Islet precursor cell (in vitro differentiated cells): ENCODE measurements around the gene BATF3.
"Not testable (repeated sequence)": the region's sequence is repeated elsewhere in the genome, so short reads cannot be mapped to it uniquely, and the experiment has no call there.

Source experiments
- DNase-seq: peaks from one replicate; pipeline ENCODE4 v3.0.0-alpha.2; 2018

BATF3 gene

DNA sequence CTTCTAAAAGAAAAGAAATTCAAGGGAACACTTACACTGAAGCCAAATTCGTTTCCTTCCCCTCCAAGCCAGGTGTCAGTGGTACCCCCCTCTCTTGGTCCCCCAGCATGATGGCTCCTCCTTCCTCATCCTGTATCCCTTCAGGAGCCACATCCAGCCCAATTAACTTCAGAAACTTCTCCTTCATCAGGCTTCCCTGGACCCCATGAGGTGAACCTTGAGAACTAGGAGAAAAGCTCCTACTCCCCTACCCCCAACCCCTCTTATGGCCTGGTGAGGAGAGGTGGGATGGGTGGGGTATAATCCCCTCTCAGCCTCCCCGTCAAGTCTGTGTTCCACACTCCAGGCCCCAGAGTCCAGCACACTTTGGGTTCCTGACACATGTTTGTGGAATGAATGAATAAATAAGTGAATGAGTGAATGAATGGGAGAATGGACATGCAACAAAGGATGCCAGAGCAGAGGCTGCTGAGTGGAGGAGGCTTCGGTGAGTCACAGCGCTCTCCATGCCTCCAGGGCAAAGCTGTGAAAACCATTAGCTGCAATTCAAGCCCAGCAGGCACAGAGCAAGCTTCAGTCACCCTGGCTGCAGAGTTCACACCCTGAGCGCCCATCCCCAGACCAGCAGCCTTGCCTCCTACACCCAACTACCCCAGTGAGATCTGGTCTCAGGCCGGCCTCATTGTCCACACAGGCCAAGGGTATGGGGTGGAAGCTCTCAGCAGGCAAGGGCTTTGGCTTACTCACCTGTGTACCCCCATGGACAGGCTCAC lies 43.8 kb downstream of the BATF3 start:
- DNase-seq: peak; percentile 94

DNA sequence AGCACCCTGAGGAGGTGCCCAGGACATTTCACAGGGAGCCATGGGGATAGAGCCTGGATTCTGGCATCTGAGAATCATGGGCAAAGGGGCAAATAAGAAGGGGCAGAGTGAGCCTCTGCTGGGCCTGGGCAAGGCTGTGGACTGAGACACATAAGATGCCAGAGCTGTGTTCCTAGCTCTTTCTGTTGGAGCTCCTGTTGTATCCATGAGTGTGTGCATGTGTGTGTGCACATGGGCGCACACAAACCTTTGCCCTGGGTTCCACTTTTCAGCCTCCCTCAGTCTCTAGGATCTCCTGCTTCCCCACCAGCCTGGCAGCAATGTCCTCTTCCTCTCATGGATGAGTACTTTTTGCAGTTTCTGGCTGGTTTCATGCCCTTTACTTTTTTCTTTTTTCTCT lies 47.0 kb downstream of the BATF3 start:
- no peak for DNase-seq

DNA sequence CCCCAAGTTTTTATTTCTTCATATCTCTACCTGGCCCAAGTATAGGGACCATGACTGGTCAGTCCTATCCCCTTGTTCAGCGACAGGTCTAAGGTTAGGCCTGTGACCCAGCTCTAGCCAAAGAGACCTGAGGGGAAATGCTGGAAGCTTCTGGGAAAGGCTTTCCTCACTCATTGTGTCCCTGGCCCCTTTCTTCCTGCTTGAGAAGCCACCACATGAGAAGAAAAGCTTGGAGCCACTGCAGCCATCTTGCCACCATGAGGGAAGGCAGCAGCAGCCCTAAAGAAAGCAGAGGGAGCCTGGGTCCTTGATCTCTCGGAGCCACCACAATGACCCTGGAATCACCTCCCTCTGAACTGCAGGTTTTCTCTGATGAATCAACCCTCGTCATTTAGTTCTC lies 47.7 kb downstream of the BATF3 start:
- DNase-seq: no peak

DNA sequence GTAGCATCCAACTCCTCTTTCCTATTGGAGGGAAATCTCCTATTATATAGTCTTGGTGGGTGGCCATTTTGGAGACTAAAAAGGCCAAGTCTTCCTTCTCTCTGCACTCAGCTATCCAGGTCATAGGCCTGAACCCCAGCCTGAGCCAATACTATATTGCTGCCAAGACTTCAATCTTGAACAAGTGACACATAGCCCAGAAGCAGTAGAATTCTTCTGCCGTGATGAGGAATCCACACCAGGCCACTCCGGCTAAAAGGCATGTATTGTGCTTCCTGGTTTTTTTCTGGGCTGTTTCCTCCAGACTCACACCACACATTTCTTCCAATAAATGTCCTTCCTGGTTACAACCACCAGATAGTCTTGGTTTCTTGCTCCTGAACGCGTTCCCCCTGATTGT lies 48.1 kb downstream of the BATF3 start:
- DNase-seq: no peak

DNA sequence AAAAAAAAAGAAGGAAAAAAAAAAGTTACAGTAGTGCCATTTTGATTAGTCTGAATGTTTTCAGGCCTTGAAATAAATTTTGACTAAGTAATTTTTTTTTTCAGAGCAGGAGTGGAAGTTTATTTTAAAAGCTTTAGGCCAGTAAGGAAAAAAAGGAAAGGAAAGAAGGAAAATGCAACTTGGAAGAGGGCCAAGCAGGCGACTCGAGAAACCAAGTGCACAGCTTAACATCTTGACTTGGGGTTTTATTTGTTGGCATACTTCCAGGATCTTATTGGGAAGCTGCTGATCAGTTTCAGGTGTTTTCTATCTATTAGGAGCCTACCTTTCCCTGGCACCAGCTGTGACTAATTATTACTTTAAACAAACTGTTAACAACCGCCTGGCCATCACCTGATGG lies 49.4 kb downstream of the BATF3 start:
- DNase-seq: no peak

DNA sequence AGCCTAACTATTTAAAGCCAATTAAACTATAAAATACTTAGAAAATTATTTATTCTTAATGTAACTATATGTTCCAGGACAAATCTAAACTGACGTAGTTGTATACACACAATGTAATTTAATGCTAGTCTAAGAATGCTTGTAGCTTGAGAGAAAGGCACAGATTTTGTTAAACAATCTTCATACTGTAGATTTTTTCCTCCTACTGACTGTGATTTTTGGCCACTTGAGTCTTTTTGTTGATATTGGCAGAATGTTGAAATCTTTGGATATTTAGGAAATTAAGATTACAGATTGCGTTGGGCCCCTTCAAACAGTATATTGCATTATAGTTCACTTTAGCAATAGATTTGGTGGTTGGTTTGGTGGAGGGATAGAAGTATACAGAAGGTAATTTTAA lies 50.6 kb downstream of the BATF3 start:
- DNase-seq: no peak

DNA sequence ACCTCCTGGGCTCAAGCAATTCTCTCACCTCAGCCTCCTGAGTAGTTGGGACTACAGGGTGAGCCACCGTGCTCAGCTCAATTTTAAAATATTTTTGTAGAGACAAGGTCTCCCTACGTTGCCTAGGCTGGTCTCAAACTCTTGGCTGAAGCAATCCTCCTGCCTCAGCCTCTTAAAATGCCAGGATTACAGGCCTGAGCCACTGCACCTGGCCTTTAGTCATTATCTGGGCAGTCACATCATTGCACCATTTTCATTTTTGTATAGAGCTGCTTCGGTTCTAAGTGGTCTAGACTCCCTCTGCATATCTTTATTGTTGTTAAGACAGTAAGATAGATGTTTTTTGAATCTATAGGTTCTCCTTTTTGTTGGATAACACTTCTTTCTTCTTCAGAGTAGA lies 51.2 kb downstream of the BATF3 start:
- no peak for DNase-seq

DNA sequence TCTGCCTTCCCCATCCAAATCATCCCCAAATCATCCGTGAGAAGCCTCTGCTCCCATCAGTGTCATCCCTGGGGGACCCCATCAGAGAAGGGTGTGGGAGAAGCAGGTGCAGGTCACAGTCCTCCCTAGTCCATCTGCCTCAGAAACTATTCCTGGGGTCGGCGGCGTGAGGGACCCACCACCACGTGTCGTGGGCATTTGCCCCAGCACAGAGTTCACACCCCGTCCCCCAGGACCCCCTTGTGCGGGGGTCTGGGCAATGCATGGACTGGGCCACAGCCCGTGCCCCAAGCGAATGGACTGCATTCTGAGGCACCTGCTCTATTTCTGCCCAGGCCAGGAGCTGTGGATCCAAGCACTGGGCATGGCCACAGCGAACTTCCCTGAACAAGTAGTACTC lies 52.6 kb downstream of the BATF3 start:
- peak; percentile 33 for DNase-seq

DNA sequence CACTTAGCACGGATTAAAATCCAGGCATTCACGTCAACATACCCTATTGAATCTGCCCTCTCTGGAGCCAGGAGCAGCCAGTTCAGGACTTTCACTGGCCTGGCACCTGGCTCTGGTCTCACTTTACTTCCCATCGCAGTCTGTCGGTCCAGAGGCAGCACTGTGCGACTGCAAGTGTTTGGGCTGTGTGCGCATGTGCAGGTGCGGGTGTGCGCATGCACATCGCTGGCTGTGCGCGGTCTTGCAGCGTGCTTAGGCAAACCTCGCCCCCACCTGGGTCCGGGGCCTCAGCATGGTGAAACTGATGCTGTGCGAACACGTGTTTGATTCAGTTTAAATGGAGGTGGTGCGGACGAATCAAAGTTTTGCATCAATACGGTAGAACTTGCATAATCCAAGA lies 53.1 kb downstream of the BATF3 start:
- DNase-seq: peak; percentile 32

DNA sequence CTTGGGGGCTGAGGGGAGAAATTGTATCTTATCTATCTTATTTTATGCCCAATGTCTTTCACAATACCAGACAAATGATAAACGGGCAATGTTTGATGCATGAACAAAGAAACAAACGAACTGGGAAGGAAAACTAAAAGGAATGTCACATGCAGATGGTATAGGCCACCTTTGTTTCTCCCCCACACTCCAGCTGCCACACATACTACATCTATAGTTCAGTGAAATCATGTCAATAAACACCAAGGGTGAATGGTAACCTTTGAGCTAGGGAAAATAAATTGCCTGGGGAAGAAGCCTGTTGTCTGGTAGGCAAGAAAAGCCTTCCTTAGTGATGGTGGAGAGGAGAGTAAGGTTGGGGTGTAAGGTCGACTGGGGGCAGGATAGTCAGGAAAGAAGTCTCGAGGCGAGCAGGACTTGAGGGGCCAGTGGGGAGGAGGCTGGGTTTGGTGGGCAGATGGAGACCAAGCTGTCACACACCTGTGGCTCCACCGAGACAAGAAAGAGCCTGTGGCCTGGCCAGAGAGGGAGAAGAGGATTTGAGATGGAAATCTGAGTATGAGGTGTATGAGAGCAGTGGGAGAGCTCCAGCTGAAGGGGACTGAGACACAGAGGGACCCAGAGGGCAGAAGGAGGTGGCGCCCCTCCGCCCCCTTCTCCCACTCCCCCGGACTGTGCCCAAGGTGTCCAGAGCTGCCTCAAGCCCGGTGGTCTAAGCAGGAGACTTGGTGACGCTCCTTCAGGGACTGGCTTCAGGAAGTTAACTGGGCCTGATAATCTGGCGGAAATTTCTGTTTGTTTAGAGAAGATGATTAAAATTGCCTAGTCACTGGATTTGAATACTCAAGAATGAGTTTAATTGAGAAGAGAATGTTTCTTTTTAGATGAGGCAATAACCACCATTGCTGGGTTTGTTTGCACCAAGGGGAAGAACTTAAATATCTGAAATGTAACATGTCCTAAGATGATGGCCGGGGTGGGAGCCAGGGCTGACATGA lies 53.8 kb downstream of the BATF3 start:
- DNase-seq: peak; percentile 38

DNA sequence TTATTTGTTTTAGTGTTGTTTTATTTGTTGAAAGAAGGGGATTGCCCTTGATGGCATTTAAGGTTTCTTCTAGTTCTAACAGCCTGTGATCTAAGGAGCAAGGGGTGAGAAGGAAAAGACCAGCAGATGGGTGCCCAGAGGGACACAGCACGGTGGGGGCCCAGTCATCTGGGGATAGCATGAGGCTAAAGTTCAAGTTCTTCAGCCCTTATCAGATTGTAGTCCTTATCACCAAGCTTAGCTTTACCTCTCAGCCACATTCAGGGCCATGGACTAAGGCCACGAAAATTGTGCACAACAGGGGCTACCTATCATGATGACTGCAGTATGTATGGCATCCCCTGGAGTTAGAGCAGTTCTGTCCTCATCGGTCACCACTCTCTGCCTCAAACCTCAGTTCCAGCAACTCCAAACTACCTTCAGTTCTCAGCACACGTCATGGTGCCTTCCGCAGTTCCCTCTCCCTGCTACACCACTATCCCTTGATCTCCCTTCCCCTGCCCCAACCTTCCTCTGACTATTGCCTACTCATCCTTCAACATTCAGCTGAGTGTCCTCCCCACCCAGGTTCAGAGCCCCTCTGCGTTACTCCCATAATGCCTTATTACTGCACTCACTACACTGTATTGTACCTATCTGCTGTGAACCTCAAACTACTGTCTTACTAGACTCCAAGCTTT lies 54.6 kb downstream of the BATF3 start:
- peak; percentile 36 for DNase-seq

DNA sequence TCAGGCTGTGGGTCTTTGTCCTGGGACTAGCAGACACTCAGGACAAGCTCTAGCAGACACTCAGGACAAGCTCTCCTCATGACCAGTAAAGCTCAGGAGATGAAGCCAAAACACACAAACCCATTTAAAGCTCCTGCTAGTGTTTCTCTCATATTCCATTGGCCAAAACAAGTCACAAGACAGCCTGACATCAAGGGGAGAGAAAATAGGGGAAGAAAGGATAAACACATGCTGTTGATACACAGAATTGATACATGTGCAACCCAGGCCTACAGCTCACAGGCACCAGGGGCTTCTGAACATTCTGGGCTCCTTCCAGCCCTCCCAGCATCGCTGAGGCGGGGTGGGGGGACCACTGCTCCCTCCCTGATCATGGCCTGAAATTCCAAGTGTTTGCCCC lies 55.8 kb downstream of the BATF3 start:
- DNase-seq: peak; percentile 26

DNA sequence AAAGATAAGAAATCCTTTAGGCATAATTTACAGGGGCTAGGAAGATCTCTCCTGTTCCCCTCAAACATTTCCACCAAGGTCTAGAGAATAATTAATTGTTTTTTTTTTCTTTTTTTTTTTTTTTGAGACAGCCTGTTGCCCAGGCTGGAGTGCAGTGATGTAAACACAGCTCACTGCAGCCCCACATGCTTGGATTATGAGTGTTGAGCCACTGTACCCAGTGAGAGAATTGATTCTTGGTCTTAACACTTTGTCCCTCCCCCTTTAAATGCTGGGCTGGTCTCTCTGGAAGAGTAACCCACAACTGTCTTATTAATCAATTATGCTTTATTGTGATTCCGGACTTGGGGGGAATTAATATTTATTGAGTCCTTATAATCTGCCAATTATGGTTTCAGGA lies 57.7 kb downstream of the BATF3 start:
- peak; percentile 7 for DNase-seq

DNA sequence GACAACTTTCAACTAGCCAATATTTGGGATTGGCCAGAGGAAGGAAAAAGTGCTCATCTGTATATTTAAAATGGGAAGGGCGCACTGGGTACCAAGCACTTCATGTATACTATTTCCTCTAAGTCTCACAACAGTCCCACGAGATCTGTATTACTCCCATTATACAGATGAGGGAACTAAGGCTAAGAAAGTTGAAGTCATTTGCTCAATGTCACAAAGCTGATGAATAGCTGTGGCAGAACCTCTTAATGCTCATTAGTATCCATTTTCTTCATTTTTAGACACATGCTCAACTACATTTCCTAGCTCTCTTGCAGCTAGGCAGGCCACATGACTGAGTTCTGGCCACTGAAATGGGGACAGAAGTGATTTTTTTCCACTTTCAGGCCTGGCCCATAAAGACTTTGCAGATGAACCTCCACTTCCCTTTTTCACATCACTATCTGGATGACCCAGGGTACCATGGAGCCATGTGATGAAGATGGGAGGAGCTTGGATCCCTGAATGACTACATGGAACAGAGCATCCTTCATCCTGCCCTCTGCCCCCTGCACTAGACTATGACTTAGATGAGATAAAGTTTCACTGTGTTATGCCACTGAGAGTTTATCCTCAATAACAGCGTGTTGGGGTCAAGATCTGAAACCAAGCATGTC lies 59.3 kb downstream of the BATF3 start:
- DNase-seq: peak; percentile 13

DNA sequence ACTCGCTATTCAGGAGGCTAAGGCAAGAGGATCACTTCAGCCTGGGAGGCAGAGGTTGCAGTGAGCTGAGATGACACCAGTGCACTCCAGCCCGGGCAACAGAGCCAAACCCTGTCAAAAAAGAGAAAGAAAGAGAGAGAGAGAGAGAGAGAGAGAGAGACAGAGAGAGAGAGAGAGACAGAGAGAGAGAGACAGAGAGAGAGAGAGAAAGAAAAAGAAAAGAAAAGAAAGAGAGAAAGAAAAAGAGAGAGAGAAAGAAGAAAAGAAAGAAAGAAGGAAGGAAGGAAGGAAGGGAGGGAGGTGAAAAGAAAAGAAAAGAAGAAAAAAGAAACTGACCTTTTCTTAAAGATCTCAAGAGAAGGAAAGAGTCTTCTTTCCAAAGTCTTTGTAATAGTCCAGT lies 60.1 kb downstream of the BATF3 start:
- not testable (repeated sequence) for DNase-seq

DNA sequence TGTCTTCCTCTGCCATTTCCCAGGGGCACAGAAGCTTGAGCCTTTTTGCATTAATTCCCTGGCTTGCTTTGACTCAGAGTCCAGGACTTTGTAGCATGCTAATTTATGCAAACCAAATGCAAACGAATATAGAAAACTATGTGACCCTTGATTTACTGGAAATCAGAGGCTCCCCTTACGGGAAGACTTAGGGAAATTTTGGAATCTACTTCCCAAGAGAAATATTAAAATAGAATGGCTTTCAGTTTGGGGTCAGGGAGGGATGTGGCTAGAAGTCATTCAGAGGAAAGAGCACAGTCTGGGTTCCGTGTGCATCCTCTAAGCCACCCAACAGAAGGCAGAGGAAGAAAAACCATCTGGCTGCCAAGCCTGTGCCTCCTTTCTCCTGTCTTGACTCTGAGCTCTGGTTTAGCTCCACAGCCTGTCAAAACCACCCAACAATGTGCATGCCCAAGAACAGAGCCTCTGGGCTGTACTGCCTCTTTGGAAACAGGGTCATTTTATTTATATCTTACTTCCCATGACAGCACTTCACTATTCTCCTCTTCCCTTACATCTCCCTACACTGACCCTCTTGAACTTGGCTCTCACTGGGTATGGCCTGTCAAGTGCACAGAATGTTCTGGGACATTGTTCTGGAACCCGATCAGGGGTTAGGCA lies 61.0 kb downstream of the BATF3 start:
- DNase-seq: peak; percentile 48

DNA sequence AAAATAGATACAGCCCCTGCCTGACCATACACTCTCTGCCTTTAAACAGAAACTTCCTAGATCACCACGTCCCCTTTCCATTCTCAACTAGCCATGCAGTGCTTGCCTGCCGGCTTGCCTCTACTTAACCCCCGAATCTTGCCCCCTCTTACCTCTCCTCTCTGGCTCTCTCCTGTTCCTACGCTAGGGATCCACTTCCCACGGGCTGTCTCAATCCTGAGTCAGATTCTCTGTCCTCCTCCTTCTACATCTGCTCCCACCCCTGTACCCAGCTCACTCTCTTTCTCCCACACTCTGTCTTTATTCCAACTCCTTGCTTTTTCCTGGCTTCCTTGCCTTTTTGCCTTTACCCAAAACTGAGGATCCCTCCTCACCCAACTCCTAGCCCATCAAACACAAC lies 61.7 kb downstream of the BATF3 start:
- DNase-seq: peak; percentile 37
